NCI-H2081 (cell line): Measurements from ENCODE around the gene GREM1.

Experiments
- DNase-seq, 2 experiments: peaks; one replicate each; lab custom pipeline; 2025; lab: John Stamatoyannopoulos, UW

The GREM1 gene

GRCh38 chr15:32781781-32782180 is 64.0 kb downstream of the GREM1 start:
- DNase-seq = no peak

GRCh38 chr15:32784581-32784980 is 66.8 kb downstream of the GREM1 start:
- DNase-seq = no peak

GRCh38 chr15:32786906-32787305 is 69.1 kb downstream of the GREM1 start:
- DNase-seq = no peak

- no peak for DNase-seq
These were observed 70.1 kb downstream of the GREM1 start for GRCh38 chr15:32787949-32788348.

GRCh38 chr15:32790352-32790999 is 72.7 kb downstream of the GREM1 start:
- DNase-seq = no peak

GRCh38 chr15:32792436-32792835 is 74.6 kb downstream of the GREM1 start:
- DNase-seq = no peak
